Measurements from ENCODE around the gene FKBP5. TPM values are rescaled to one million over a fixed set of nuclear protein-coding genes. Genes with fewer than 3 reads are reported as not detected.

The FKBP5 gene
- total RNA-seq, 2 donors from 2014 or later: 83.1 to 193 TPM

DNA sequence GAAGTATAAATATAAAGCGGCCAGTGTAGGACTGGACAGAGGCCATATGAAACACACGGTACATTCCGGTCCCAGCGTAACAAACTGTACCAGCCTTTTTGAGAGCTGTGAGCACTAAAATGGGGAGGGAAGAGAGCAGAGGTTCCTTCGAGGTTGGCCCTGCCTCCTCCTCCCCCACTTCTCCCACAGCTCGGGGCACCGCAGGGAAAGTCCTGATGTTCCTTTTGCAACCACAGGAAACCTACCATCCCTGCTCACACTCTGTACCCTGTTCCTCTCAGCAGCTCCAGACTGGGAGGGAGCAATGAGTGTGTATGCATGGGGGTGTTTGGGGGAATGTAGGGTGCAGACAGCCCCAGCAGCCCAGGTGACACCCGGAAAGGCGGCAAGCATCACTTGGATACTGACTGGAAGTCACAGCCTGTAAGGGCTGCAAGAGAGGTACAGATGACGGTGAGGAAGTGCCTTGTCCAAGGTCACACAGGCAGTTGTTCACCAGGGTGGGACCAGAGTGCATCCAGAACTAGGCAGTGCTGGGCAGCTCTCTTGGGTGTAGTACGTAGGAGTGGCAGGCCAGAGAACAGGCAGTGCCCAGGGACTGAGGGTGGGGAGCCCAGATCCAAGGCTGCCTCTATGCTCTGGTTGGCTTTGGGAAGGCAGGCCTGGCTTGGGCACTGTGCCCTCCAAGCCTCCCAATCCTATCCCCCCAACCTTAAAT lies 37.2 kb upstream of the FKBP5 start:
- DNase-seq (ENCODE audit: low spot score): peak; percentile 87
- intact Hi-C loops (cut with DNase I): no loop called here

DNA sequence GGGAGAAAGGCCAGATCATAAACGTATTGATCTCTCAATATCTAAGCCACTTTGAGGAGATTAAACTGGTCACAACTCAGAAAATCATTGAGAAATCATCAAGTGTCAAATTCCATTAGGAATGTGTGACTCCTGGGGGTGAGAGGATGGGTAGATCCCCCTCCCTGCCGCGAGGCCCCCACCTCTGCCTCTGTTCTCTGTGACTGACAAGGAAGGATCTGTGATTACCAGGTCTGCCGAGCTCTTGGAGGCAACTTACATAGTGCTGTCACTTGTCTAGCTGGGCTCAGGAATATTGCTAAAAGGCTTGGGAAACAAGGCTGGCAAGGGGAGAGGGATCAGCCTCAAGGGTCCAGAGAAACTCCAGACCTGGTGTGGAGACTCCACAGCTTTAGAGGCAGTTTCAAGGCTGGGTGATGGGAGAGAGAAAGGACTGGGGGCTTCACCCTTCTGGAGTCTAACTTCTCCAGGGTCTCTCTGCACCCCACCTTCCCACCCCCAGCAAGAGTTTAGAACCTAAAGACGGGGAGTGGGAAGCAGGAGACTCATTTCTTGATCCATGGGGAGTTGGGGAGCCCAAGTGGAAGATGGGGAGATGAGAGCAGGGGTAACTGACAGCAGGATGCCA lies 36.5 kb upstream of the FKBP5 start:
- DNase-seq (ENCODE audit: low spot score): no peak
- intact Hi-C loops (cut with DNase I): no loop called here

DNA sequence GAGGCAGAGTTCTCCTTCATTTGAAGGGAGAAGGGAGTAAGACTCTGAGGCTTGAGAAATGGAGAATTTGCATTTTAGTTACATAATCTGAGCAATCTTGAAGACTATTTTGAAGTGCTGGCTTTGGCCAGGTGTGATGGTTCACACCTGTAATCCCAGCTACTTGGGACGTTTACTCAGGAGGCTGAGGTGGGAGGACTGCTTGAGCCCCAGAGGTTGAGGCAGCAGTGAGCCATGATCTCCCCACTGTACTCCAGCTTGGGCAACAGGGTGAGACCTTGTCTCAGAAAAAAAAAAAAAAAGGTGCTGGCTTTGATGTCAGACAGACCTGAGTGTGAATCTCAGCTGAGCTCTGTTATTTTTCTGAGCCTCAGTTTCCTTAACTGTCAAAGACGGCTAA lies 35.8 kb upstream of the FKBP5 start:
- DNase-seq (ENCODE audit: low spot score): peak; percentile 19
- intact Hi-C loops (cut with DNase I): no loop called here

DNA sequence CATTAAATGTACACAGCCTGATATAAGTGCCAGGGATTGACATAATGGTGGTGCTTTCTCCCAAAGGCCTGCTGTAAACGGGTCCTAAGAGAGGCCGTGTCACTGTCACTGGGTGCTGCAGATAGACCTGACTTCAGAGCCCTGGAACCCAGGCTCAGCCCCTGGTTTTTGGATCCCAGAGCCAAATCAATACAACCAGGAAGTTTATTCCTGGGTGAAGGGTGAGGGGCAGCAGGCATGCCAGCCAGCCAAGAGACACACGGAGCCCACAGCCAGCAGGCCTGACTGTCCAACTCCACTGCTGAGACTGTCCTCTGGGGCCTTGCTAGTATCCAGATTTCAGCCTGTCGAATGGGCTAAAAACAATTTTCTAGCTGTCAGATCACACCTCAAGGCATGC lies 35.3 kb upstream of the FKBP5 start:
- DNase-seq (ENCODE audit: low spot score): peak; percentile 29
- intact Hi-C loops (cut with DNase I): no loop called here

DNA sequence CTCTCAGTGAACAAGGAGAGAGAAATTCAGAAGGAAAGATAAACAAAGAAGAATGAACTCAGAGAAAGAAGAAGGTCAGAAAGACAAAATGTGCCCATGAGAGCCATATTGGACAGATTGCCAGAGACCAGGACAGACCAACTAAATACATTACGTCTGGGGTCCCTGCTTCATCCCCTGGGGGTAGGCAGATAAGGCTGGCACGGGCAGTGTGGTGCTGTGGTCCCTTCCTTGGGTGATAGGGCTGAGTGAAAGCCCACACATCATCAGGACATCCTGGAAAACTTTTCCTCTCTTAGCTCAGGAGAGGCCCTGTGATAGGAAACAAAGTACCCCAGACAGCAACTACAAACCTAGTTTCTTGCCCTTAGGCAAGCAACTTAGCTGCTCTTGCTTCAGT lies 34.9 kb upstream of the FKBP5 start:
- peak; percentile 12 for DNase-seq (ENCODE audit: low spot score)
- intact Hi-C loops (cut with DNase I): no loop called here

DNA sequence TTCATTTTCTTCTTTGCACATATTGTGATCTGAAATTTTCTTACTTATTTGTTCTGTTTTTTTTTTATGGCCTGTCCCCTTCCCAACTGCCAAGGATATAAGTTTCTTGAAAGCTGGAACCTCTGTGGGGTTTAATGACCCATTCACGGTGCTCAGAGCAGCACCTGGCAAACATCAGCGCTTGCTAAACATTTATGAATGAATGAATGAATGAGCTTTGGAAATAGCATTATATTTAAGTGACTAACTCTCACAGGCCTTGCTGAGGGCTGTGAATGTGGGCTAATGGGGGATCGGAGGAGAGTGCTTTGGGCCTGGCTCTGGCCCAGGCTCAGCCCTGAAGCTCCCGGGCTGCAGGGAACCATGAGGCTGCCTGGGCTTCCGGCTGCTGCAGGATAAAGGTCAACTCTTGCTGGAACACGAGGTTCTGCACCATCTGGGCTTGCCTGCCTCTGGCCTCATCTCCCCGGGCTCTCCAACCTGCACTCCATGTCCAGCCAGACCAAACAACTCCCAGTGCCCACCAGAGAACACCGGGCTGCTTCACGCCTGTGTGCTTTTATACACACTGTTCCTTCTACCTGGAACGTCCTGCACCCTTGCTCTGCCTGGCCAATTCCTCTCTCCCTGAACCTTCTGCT lies 33.5 kb upstream of the FKBP5 start:
- peak; percentile 71 for DNase-seq (ENCODE audit: low spot score)
- intact Hi-C loops (cut with DNase I): no loop called here

DNA sequence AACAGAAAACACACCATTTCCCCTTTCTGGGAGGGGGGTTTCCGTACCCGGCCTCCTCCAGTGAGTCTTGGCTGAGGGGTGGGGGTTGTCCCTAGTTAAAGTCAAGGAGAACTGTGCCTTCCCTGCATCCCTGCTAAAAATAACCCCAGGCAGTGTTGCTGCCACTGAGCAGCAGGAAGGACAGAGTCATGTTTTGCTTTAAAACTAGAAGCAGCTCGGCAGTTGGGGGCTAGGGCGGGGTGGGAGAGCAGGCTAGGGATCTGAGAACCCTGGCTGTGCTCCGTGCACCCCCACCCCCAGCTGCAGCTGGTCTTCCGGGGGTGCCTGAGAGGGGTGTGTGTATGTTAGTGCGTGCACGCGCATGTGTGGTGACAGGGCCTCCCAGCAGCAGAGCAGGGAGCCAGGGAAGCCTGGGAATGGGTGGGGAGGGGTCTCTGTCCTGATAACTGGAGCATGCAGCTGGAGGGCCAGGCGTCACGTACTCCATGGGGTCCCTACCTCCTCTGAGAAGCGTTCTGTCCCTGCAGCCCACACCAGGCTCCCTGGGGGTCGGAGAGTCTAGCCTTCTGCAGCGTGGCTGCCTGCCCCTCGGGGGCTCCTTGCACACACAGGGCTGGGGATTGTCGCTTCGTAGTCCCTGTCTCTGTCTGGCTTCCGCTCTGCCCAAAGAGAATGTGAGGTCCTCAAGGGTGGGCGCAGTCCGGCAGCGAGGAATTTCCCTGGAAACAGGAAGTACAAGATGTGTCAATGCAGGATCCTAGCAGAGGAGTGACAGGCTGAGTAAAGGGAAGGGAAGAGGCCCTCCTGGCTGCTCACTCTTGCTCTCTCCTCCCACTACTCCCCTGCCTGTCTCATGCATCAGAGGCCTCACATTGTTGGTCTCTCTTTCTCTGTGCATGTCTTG lies 31.4 kb upstream of the FKBP5 start:
- intact Hi-C loops (cut with DNase I): no loop called here
- DNase-seq (ENCODE audit: low spot score): peak; percentile 84

DNA sequence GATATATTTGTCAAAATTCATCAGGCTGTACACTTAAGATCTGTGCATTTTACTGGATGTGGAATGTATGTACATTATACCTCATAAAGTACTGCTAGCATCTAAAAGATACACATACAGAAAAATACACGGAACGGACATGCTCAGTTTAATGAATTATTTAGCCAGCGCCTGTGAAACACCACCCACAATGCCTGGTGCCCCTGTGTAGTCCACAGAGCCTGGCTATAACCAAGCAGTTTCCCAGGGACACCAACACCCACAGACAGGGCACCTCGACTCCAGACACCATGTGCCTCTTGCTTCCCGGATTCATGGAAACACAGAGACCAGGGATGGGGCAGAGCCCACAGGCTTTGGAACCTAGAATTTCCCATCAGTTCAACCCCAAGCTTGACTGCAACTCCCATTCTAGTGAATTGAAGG lies 30.7 kb upstream of the FKBP5 start:
- no peak for DNase-seq (ENCODE audit: low spot score)
- intact Hi-C loops (cut with DNase I): no loop called here

DNA sequence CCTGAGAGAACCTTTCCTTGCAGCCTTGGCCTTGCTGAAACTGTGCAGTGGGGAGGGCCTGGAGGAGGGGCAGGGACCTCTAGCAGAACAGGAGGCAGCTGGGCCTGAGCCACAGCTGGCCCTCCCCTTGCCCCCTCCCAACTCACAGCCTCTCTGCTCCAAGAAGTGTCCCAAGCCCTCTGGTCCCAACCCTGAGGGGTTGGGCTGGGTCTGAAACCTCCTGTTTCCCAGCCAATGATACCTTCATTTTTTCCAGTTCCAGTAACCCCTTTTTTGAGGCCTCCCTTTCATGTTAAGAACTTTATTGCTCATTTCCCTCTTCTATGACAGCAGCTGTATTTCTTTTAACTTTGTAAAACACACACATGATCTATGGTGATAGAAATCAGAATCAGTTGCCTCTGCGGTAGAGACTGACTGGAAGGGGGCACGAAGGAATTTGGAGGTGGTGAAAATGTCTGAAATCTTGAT lies 30.2 kb upstream of the FKBP5 start:
- no peak for DNase-seq (ENCODE audit: low spot score)

DNA sequence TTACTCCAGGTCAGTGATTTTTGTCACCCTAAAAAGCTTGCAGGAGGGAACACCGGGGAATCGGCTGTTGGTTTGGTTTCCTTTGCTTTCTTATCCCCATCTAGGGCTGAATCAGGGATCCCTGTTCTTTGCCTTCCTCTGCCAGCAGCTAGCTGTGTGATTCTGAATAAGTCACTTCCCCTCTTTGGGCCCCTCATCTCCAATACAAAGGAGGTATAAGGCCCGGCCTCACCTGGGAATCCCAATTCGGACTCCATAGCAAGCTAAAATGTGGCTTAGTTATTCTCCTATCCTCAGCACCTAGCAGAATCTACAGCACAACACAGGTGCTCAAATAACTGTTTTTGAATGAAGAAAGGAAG lies 29.6 kb upstream of the FKBP5 start:
- DNase-seq (ENCODE audit: low spot score): no peak
- intact Hi-C loops (cut with DNase I): no loop called here

More for the DNA sequence above, 30.2 kb upstream of the FKBP5 start:
- intact Hi-C loops (cut with DNase I): no loop called here

DNA sequence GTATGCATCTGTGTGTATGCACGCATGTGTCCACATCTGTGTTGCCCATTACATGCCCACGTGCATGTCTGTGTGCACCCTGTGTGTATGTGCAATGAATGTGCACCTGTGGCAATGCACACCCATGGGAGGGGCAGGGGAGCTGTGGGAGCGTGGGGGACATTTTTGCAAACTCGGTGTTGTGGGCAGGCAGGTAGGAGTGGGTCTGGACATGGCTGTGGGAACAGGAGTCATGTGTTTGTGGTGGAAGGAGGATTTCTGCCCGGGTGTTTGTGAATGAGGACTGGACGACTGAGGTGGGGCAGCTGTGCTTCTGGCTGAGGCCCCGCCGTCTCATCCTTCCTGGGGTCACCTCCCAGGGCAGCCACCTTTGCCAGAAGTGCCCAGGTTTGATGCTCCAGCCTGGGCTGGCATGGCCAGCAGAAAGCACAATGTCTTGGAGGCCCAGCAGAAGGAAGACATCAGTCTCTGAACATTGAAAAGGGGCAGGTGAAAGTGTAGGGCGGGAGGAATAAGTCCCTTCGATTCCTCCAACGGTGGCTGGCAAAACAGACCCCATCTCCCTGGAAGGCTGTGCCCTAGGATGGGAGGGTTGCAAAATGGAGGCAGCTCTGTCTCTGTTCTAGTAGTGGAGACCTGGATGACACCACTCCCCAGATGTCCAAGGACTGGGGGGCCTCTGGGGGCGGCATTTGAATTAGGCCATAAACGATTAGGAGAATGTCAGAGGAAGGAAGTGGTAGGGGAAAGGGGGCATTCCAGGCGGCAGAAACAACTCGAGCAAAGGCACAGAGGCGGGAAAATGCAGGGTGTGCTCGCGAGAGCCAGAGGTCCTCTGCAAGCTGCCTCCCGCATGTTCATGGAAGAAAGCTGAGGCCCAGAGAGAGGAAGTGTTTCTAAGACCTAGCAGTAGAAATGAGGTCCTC lies 29.0 kb upstream of the FKBP5 start:
- intact Hi-C loops (cut with DNase I): no loop called here
- DNase-seq (ENCODE audit: low spot score): no peak

DNA sequence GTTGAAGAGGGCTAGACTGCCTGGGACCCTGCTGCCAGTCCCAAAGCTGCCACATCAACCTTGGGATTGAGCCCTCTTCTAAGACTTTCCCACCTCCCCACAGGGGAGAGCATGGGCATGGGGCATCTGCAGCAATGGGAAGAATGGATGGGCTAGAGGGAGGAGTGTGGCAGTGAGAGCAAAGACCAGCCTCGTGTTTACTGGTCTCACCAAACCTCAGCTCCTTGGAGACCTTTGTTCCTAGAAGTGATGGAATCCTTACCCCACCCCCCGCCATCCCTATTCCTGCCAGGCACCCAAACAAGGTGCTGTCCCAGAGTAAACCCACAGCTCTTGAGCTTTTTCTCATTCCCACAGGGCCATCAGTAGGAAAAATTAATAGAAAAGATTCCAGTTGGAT lies 28.1 kb upstream of the FKBP5 start:
- intact Hi-C loops (cut with DNase I): no loop called here

DNA sequence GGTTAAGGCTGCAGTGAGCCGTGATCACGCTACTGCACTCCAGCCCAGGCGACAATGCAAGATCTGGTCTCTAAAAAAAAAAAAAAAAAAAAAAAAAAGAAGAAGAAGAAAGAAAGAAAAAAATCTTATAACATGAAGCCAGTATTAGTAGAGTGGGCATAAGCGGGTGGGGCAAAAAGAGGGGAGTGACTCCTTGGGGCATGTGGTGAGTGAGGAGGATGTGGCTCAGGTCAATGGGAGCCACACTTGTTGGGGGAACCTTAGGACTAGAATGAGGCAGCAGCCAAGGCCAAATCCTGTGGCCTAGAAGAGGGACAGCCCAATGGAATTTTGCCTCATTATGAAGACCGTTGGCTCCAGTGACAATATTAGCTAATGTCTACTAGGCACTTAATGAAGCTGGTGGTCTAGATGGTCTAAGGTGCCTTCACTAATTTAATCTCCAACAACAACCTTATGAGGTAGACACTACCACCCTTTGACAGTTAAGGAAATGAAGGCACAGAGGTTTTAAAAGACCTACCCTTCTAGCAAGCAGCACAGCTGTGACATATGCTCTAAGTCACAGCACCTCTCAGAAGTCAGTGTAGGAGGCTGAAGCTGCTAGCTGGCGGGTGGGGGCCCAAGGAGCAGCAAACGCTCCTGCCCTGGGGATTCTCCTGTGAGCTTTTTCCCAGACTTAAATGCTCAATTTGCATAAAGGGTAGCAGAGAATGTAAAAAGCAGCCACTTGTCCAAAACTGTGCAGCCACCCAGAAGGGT lies 24.5 kb upstream of the FKBP5 start:
- intact Hi-C loops (cut with DNase I): no loop called here
- DNase-seq (ENCODE audit: low spot score): no peak

More for the DNA sequence above, 28.1 kb upstream of the FKBP5 start:
- no peak for DNase-seq (ENCODE audit: low spot score)

DNA sequence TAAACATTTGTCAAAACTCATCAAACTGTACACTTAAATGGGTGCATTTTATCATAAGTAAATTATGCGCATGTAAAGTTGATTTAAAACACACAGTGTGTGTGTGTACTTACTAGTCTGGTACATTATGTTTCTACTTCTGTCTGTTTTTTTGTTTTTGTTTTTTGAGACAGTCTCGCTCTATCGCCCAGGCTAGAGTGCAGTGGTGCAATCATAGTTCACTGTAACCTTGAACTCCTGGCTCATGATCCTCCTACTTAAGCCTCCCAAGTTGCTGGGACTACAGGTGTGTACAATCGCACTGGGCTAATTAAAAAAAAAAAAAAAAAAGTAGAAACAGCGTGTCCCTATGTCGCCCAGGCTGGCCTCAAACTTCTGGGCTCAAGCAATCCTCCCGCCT lies 23.0 kb upstream of the FKBP5 start:
- intact Hi-C loops (cut with DNase I): no loop called here
- DNase-seq (ENCODE audit: low spot score): no peak

DNA sequence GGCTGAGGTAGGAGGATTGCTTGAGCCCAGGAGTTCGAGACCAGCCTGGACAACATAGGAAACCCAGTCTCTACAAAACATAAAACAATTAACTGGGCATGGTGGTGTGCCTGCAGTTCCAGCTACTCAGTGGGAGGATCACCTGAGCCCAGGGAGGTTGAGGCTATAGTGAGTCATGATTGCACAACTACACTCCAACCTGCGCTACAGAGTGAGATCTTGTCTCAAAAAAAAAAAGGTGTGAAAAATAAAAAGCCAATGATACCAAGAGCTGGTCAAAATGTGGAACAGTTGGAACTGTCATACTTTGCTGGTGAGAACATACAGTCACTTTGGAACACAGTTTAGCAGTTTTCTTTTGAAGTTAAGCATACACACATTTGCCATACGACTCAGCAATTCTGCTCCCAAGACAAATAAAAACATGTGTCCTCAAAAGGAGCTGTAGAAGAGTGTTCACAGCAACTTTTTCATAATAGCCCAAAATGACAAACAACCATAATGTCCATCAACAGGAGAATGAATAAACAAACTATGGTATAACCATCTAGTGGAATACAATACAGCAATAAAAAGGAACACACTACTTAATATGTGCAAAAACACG lies 21.6 kb upstream of the FKBP5 start:
- intact Hi-C loops (cut with DNase I): no loop called here
- no peak for DNase-seq (ENCODE audit: low spot score)

DNA sequence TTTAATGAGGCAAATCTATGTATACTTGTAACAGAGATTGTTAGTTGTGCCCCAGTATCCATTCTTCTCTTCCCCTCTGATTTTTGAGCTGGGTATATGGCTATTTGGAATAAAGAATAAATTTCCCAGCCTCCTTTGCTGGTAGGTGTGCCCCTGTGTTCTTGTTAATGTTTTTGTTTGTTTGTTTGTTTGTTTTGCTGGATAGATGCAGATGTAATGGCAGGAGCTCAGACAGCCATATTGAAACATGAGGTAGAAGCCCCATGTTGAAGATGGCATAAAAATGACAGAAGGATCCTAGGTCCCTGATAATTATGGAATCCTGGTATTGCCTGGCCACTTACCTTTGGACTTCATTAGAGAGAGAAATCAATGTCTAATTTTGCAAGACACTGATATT lies 19.9 kb upstream of the FKBP5 start:
- DNase-seq (ENCODE audit: low spot score): no peak

DNA sequence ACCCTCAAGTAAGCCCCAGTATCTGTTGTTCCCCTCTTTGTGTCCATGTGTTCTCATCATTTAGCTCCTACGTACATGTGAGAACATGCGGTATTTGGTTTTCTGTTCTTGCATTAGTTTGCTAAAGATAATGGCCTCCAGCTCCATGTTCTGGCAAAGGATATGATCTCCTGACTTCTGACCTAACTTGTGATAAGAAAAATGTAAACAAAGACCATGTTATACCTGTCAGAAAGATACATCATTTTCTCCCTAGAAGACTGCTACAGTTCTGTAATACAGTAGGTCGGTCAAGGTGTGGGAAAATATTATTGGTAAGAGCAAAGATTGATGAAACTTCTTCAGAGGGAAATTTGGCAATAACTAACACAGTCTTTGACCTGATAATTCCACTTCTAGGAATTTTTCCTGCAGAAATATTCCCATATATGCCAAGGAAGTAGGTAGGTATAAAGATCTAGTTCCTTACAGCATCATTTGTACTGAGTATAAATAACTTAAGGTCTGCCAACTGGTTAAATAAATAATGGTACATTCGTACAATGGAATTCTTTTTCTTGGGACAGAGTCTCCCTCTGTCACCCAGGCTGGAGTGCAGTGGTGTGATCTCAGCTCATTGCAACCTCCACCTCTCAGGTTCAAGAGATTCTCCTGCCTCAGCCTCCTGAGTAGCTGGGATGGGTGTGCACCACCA lies 19.1 kb upstream of the FKBP5 start:
- intact Hi-C loops (cut with DNase I): no loop called here
- no peak for DNase-seq (ENCODE audit: low spot score)

More for the DNA sequence above, 19.9 kb upstream of the FKBP5 start:
- intact Hi-C loops (cut with DNase I): no loop called here
